Hepatocyte (in vitro differentiated cells): ENCODE results near the gene GRIN3A. TPM values are rescaled to one million over a fixed set of nuclear protein-coding genes. Genes with fewer than 3 reads are reported as not detected.

Experiments
- DNase-seq: peaks from one replicate; pipeline ENCODE4 v3.0.0-alpha.2; 2016; ENCODE audit warnings: low spot score
- H2AFZ ChIP-seq: fragments of 200-600 bp; sonication (generic); 2 replicates; pipeline ENCODE4 v1.6.0; 2016; ENCODE audit warnings: antibody characterized with exemption, mild to moderate bottlenecking
- H3K27ac ChIP-seq: fragments of 200-600 bp; sonication (generic); 2 replicates; pipeline ENCODE4 v1.5.1; 2016; ENCODE audit warnings: mild to moderate bottlenecking
- H3K27me3 ChIP-seq: fragments of 200-600 bp; sonication (generic); 2 replicates; pipeline ENCODE4 v1.6.1; 2016
- H3K36me3 ChIP-seq: fragments of 200-600 bp; sonication (generic); replicated peaks from 2 replicates; pipeline ENCODE4 v1.5.1; 2016; ENCODE audit warnings: low read depth; ENCODE audit not compliant: insufficient read depth
- H3K4me1 ChIP-seq: fragments of 200-600 bp; sonication (generic); 2 replicates; pipeline ENCODE4 v1.5.1; 2016; ENCODE audit warnings: mild to moderate bottlenecking, moderate library complexity; ENCODE audit not compliant: insufficient read depth
- H3K4me2 ChIP-seq: fragments of 200-600 bp; sonication (generic); 2 replicates; pipeline ENCODE4 v1.6.0; 2016
- H3K4me3 ChIP-seq: fragments of 200-600 bp; sonication (generic); 2 replicates; pipeline ENCODE4 v1.5.1; 2016; ENCODE audit warnings: mild to moderate bottlenecking
- H3K79me2 ChIP-seq: fragments of 200-600 bp; sonication (generic); 2 replicates; pipeline ENCODE4 v1.6.0; 2017; ENCODE audit warnings: mild to moderate bottlenecking
- H3K9me2 ChIP-seq: fragments of 200-600 bp; sonication (generic); replicated peaks from 2 replicates; pipeline ENCODE4 v1.6.0; 2017; ENCODE audit warnings: mild to moderate bottlenecking; ENCODE audit not compliant: insufficient read depth
- H3K9me3 ChIP-seq: fragments of 200-600 bp; sonication (generic); 2 replicates; pipeline ENCODE4 v1.5.1; 2016; ENCODE audit warnings: low read depth, mild to moderate bottlenecking
- H4K20me1 ChIP-seq: fragments of 200-600 bp; sonication (generic); 2 replicates; pipeline ENCODE4 v1.6.0; 2016; ENCODE audit warnings: mild to moderate bottlenecking; ENCODE audit not compliant: insufficient read depth, poor library complexity, severe bottlenecking
- EZH2 ChIP-seq: fragments of 200-600 bp; sonication (generic); IDR thresholded peaks from 2 replicates; pipeline ENCODE4 v1.6.1; 2016; ENCODE audit warnings: antibody characterized with exemption, mild to moderate bottlenecking, borderline replicate concordance
- EZH2phosphoT487 ChIP-seq: fragments of 200-600 bp; sonication (generic); IDR thresholded peaks from one replicate; pipeline ENCODE4 v1.6.1; 2018; ENCODE audit warnings: antibody characterized with exemption, mild to moderate bottlenecking, low read depth, moderate library complexity; ENCODE audit not compliant: unreplicated experiment, severe bottlenecking
- whole genome bisulfite sequencing: methylation state at CpG from one replicate; pipeline ENCODE4 v1.1.6; 2016; ENCODE audit warnings: low lambda C conversion rate; ENCODE audit errors: missing lambda C conversion rate; 5-methylcytosine and 5-hydroxymethylcytosine counted together
- polyA plus RNA-seq: library from polyadenylated mRNA; unstranded; fragments of >200 nt; fragmentation: Nextera tagmentation; extraction: Ambion mirVana; gene quantifications from 2 replicates; pipeline ENCODE4 v1.2.1, GENCODE V29; 2016
- total RNA-seq: library from RNA; depleted of rRNA; stranded (reverse); fragments of >200 nt; gene quantifications from 2 replicates; pipeline ENCODE4 v1.2.3, GENCODE V29; 2014
- TF ChIP-seq, protein P1 (sequence below): fragments of 200-600 bp; sonication (generic); IDR thresholded peaks from 2 replicates; pipeline ENCODE4 v1.5.1; 2016; ENCODE audit warnings: antibody characterized with exemption, mild to moderate bottlenecking; ENCODE audit not compliant: poor library complexity

Gene GRIN3A
- total and polyA plus RNA-seq, 2 experiments from 2014 or later: 0.10 TPM; not detected in 1

DNA sequence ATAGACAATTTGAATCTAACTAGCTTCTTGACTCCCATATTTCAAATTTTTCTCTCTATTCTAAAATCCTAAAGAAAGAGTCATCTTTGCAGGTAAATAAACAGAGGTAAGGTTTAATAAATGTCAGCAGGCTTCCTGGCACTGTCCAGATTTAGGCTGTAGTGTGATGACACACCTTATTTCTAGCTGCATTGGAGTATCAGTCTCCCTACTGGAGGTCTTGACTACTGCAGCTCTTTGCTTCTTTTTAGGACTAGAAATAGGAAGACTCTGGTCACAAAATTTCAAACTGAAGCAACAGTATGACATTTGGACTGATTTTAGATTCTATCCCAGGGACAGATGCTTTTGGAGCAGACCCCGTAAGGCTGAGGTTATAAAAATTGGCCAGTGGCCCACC, 103.0 kb downstream of the GRIN3A start:
- Histone ChIP-seq H3K4me1 (no peaks in the 10 kb centered on the region), H3K79me2 (no peaks in the 10 kb centered on the region), H3K27me3 (no peaks in the 10 kb centered on the region), H3K9me3 (no peaks in the 10 kb centered on the region), H4K20me1 (no peaks in the 10 kb centered on the region), H3K4me3 (no peak overlapping the region), H3K4me2 (no peak overlapping the region), H3K36me3 (no peaks in the 10 kb centered on the region), H2AFZ (no peak overlapping the region), H3K9me2 (no peaks in the 10 kb centered on the region), H3K27ac (no peak overlapping the region)
- WGBS: 100% methylated on average over 1 of the region's 1 CpG
- TF ChIP-seq EZH2phosphoT487 (no peak), EZH2 (no peak)
- TF ChIP-seq, protein P1, sequence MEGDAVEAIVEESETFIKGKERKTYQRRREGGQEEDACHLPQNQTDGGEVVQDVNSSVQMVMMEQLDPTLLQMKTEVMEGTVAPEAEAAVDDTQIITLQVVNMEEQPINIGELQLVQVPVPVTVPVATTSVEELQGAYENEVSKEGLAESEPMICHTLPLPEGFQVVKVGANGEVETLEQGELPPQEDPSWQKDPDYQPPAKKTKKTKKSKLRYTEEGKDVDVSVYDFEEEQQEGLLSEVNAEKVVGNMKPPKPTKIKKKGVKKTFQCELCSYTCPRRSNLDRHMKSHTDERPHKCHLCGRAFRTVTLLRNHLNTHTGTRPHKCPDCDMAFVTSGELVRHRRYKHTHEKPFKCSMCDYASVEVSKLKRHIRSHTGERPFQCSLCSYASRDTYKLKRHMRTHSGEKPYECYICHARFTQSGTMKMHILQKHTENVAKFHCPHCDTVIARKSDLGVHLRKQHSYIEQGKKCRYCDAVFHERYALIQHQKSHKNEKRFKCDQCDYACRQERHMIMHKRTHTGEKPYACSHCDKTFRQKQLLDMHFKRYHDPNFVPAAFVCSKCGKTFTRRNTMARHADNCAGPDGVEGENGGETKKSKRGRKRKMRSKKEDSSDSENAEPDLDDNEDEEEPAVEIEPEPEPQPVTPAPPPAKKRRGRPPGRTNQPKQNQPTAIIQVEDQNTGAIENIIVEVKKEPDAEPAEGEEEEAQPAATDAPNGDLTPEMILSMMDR: no peak
- DNase-seq: no peak

DNA sequence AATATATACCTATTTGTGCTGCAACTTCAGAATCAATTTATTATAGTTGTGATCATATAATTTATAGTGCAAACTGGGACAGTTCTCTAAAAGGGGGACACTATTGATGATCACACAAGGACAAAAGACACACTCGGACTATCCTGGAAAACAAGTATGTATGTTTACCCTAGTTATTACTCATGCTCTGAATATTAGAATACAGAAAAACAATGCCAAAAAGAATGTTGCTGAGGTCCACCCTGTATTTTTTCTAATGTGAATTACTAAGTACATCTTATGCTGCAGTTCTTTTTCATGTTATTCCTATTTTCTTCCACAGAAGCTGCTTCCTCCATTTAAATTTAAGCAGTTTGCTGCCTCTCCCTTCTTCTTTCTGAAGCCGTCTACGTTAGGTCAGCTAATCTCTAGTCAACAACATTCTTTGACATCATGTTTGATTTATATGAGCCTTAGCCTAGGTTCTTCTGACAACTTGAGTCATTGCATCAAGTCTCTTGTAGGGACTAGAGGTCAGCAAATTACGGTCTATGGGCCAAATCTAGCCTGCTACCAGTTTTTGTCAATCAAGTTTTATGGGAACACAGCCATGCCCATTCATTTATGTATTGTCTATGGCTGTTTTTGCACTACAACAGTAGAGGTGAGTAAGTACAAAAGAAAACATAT, 103.6 kb downstream of the GRIN3A start:
- Histone ChIP-seq H3K36me3 (no peaks in the 10 kb centered on the region), H3K79me2 (no peaks in the 10 kb centered on the region), H4K20me1 (no peaks in the 10 kb centered on the region), H3K9me2 (no peaks in the 10 kb centered on the region), H3K4me1 (no peaks in the 10 kb centered on the region), H3K4me3 (no peak overlapping the region), H3K27ac (no peak overlapping the region), H3K27me3 (no peaks in the 10 kb centered on the region), H3K4me2 (no peak overlapping the region), H3K9me3 (no peaks in the 10 kb centered on the region), H2AFZ (no peak overlapping the region)
- 56% methylated on average over 4 of the region's 4 CpGs for WGBS
- no peak for TF ChIP-seq EZH2phosphoT487
- no peak for DNase-seq

- H3K9me3 ChIP-seq: no peaks in the 10 kb centered on the region
- no peak for DNase-seq
- no peaks in the 10 kb centered on the region for H4K20me1 ChIP-seq
- H3K4me1 ChIP-seq: no peaks in the 10 kb centered on the region
- no peaks in the 10 kb centered on the region for H3K9me2 ChIP-seq
- no peak overlapping the region for H3K4me2 ChIP-seq
- TF ChIP-seq EZH2: no peak
- TF ChIP-seq EZH2phosphoT487: no peak
- TF ChIP-seq, protein P1: no peak
- H3K4me3 ChIP-seq: no peak overlapping the region
- 85% methylated on average over 1 of the region's 1 CpG for WGBS
- H2AFZ ChIP-seq: no peak overlapping the region
- no peaks in the 10 kb centered on the region for H3K36me3 ChIP-seq
- H3K79me2 ChIP-seq: no peaks in the 10 kb centered on the region
- H3K27ac ChIP-seq: no peak overlapping the region
- no peaks in the 10 kb centered on the region for H3K27me3 ChIP-seq
Observed at GRCh38 chr9:101632611-101633010, 105.8 kb downstream of the GRIN3A start.

DNA sequence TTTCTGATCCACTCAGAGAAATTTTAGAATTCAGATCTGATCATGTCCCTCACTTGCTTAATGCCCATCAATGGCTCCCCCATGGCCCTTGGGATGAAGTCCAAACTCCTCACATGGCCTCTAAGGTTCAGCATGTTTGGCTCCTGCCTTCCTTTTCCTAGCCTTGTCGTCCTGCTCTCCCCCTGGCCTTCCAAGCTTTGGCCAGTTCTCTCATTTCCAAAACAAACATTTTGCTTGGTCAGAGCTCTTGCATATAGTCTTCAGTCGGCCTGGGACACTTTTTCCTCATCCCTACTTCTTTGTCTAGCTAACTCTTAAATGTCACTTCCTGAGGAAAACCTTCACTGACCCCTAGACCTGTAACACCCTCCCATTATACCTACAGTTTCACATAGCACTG, 106.6 kb downstream of the GRIN3A start:
- H3K9me3 ChIP-seq: no peaks in the 10 kb centered on the region
- H3K27ac ChIP-seq: no peak overlapping the region
- no peak overlapping the region for H3K4me2 ChIP-seq
- H2AFZ ChIP-seq: no peak overlapping the region
- no peak for DNase-seq
- no peaks in the 10 kb centered on the region for H3K79me2 ChIP-seq
- no peak overlapping the region for H3K4me3 ChIP-seq
- no peaks in the 10 kb centered on the region for H3K4me1 ChIP-seq
- H4K20me1 ChIP-seq: no peaks in the 10 kb centered on the region
- H3K36me3 ChIP-seq: no peaks in the 10 kb centered on the region
- no peaks in the 10 kb centered on the region for H3K27me3 ChIP-seq
- TF ChIP-seq, protein P1: no peak
- TF ChIP-seq EZH2phosphoT487 (no peak), EZH2 (no peak)
- H3K9me2 ChIP-seq: no peaks in the 10 kb centered on the region
- 67% methylated on average over 2 of the region's 2 CpGs for WGBS
